SU-DHL-6 (cell line): Measurements from ENCODE around the gene KRT5.
"Not testable (repeated sequence)": the region's sequence is repeated elsewhere in the genome, so short reads cannot be mapped to it uniquely, and the experiment has no call there.

ENCODE experiments used
- H2AFZ ChIP-seq: fragments of 200-600 bp; sonication (generic); 2 replicates; pipeline ENCODE4 v1.6.1; 2014; ENCODE audit warnings: low read depth, mild to moderate bottlenecking, moderate library complexity, mixed read lengths, antibody characterized with exemption, low read length; ENCODE audit not compliant: severe bottlenecking
- H3F3A ChIP-seq: fragments of 200-600 bp; shearing (Covaris generic); 2 replicates; pipeline ENCODE4 v1.6.0; 2016; ENCODE audit warnings: antibody characterized with exemption, mild to moderate bottlenecking; ENCODE audit not compliant: insufficient read depth
- H3K27ac ChIP-seq: fragments of 200-600 bp; sonication (generic); 2 replicates; pipeline ENCODE4 v1.5.1; 2016; ENCODE audit warnings: low read depth, mild to moderate bottlenecking, low read length, moderate library complexity, mixed read lengths
- H3K27me3 ChIP-seq: fragments of 200-600 bp; sonication (generic), shearing (Covaris generic); 2 replicates; pipeline ENCODE4 v1.6.0; 2014; ENCODE audit warnings: mild to moderate bottlenecking, low read length
- H3K36me3 ChIP-seq: fragments of 200-600 bp; sonication (generic); 2 replicates; pipeline ENCODE4 v1.6.1; 2014; ENCODE audit warnings: mild to moderate bottlenecking, low read length, mixed read lengths
- H3K4me2 ChIP-seq: fragments of 300-600, 200-600 bp; shearing (Covaris generic), sonication (generic); 2 replicates; pipeline ENCODE4 v1.6.0; 2014; ENCODE audit warnings: low read length, low read depth, mild to moderate bottlenecking; ENCODE audit not compliant: poor library complexity, severe bottlenecking
- H3K4me3 ChIP-seq: fragments of 200-600 bp; sonication (generic); 2 replicates; pipeline ENCODE4 v1.5.1; 2014; ENCODE audit warnings: antibody characterized with exemption, low read length, mild to moderate bottlenecking, mixed read lengths; ENCODE audit not compliant: insufficient read depth, poor library complexity, severe bottlenecking
- H3K79me2 ChIP-seq: fragments of 200-600 bp; sonication (generic); 2 replicates; pipeline ENCODE4 v1.6.1; 2014; ENCODE audit warnings: mild to moderate bottlenecking, low read length, moderate library complexity; ENCODE audit not compliant: insufficient read depth
- H3K9ac ChIP-seq: fragments of 200-600 bp; sonication (generic); 2 replicates; pipeline ENCODE4 v1.7.0; 2014; ENCODE audit warnings: mild to moderate bottlenecking, low read length
- H3K9me2 ChIP-seq: fragments of 200-600 bp; sonication (generic); replicated peaks from 2 replicates; pipeline ENCODE4 v1.6.1; 2014; ENCODE audit warnings: low read length; ENCODE audit not compliant: insufficient read depth
- H3K9me3 ChIP-seq: fragments of 200-600 bp; sonication (generic); 2 replicates; pipeline ENCODE4 v1.6.1; 2014; ENCODE audit warnings: low read length, mixed read lengths; ENCODE audit not compliant: insufficient read depth
- H4K20me1 ChIP-seq: fragments of 200-600 bp; sonication (generic); 2 replicates; pipeline ENCODE4 v1.6.1; 2014; ENCODE audit warnings: low read depth, mild to moderate bottlenecking, antibody characterized with exemption, low read length, moderate library complexity, mixed read lengths
- CTCF ChIP-seq: fragments of 200-600 bp; sonication (generic); IDR thresholded peaks from one replicate; pipeline ENCODE4 v1.5.1; 2017; ENCODE audit warnings: antibody characterized with exemption, mild to moderate bottlenecking, low read length, moderate library complexity; ENCODE audit not compliant: insufficient read depth, poor library complexity, severe bottlenecking
- EZH2phosphoT487 ChIP-seq: fragments of 200-600 bp; sonication (generic), shearing (Covaris generic); conservative IDR thresholded peaks from 2 replicates; pipeline ENCODE4 v1.6.1; 2018; ENCODE audit warnings: mild to moderate bottlenecking, antibody characterized with exemption, low read length, moderate library complexity, mixed read lengths

KRT5 gene

GRCh38 chr12:52494100-52494499 is 26.1 kb downstream of the KRT5 start:
- Histone ChIP-seq H3K27me3 (no peaks in the 10 kb centered on the region), H3K36me3 (no peaks in the 10 kb centered on the region), H3K9me2 (no peaks in the 10 kb centered on the region), H3K9ac (no peak overlapping the region), H2AFZ (no peak overlapping the region), H3F3A (no peaks in the 10 kb centered on the region), H4K20me1 (no peaks in the 10 kb centered on the region), H3K9me3 (no peaks in the 10 kb centered on the region), H3K27ac (no peak overlapping the region), H3K4me3 (no peak overlapping the region), H3K79me2 (no peaks in the 10 kb centered on the region), H3K4me2 (no peak overlapping the region)
- no peak for TF ChIP-seq EZH2phosphoT487
- no peak for TF ChIP-seq CTCF

GRCh38 chr12:52493172-52493571 is 27.0 kb downstream of the KRT5 start, which contains the start of gene KRT6A:
Gene KRT6A (minus strand): TSS chr12:52493257. CDS start chr12:52493188, 69 bp downstream.
- no peaks in the 10 kb centered on the region for H3F3A ChIP-seq
- H3K9me2 ChIP-seq: no peaks in the 10 kb centered on the region
- no peak within 1 kb of the TSS for H3K4me2 ChIP-seq
- H3K36me3 ChIP-seq: no peaks in the 10 kb centered on the region
- no peak within 1 kb of the TSS for H3K9ac ChIP-seq
- no peak within 1 kb of the TSS for H2AFZ ChIP-seq
- H3K4me3 ChIP-seq: no peak within 1 kb of the TSS
- no peaks in the 10 kb centered on the region for H3K27me3 ChIP-seq
- no peak within 1 kb of the TSS for H3K27ac ChIP-seq
- no peaks in the 10 kb centered on the region for H3K79me2 ChIP-seq
- H3K9me3 ChIP-seq: no peaks in the 10 kb centered on the region
- H4K20me1 ChIP-seq: no peaks in the 10 kb centered on the region
- TF ChIP-seq CTCF: no peak
- TF ChIP-seq EZH2phosphoT487: no peak

- not testable (repeated sequence) for H3K9ac ChIP-seq, H4K20me1 ChIP-seq, H3K27ac ChIP-seq, H3K4me2 ChIP-seq, H3K9me3 ChIP-seq, H3K36me3 ChIP-seq, H3F3A ChIP-seq, H3K4me3 ChIP-seq, H3K79me2 ChIP-seq, H3K27me3 ChIP-seq, H2AFZ ChIP-seq, H3K9me2 ChIP-seq
Measured at GRCh38 chr12:52492405-52492804, 27.8 kb downstream of the KRT5 start.

- H3K9me3 ChIP-seq, H3K9ac ChIP-seq, H2AFZ ChIP-seq, H3K4me2 ChIP-seq, H4K20me1 ChIP-seq, H3F3A ChIP-seq, H3K79me2 ChIP-seq, H3K9me2 ChIP-seq, H3K27ac ChIP-seq, H3K27me3 ChIP-seq, H3K36me3 ChIP-seq, H3K4me3 ChIP-seq: not testable (repeated sequence)
Measured at GRCh38 chr12:52491495-52491894, 28.7 kb downstream of the KRT5 start.
